ENCODE measurements around the gene TBC1D22A. TPM values are rescaled to one million over a fixed set of nuclear protein-coding genes. Genes with fewer than 3 reads are reported as not detected.

Gene TBC1D22A
- total RNA-seq, 3 donors from 2014 or later, result 19.0 to 23.6 (median 23.6) TPM

- Histone ChIP-seq H3K4me3 (no peak overlapping the region), H3K4me1 (peaks cover 0 to 23% of the 10 kb centered on the region in 2 donors), H3K27ac (no peak overlapping the region), H3K9me3 (no peaks in the 10 kb centered on the region), H3K36me3 (no peaks in the 10 kb centered on the region), H3K27me3 (no peaks in the 10 kb centered on the region)
- DNase-seq (ENCODE audit: low spot score in 2 of 2), result no peak
- intact Hi-C loops (cut with DNase I; ENCODE audit: low total_unique reads), result no loop called here
- TF ChIP-seq CTCF (IDR thresholded peaks at IDR 0.05), result no peak
- no peak for TF ChIP-seq POLR2AphosphoS5 (IDR thresholded peaks at IDR 0.05)
- no peak for TF ChIP-seq POLR2A (IDR thresholded peaks at IDR 0.05)
Measured at GRCh38 chr22:46776876-46777608, 14.6 kb downstream of the TBC1D22A start.

GRCh38 chr22:46777609-46777970, 15.1 kb downstream of the TBC1D22A start:
- intact Hi-C loops (cut with DNase I; ENCODE audit: low total_unique reads), result no loop called here
- Histone ChIP-seq H3K9me3 (no peaks in the 10 kb centered on the region), H3K27ac (no peak overlapping the region), H3K4me1 (peaks cover 0 to 23% of the 10 kb centered on the region in 2 donors), H3K4me3 (no peak overlapping the region), H3K27me3 (no peaks in the 10 kb centered on the region), H3K36me3 (no peaks in the 10 kb centered on the region)
- DNase-seq (ENCODE audit: low spot score in 2 of 2), result no peak
- TF ChIP-seq POLR2AphosphoS5 (IDR thresholded peaks at IDR 0.05) (no peak), POLR2A (IDR thresholded peaks at IDR 0.05) (no peak), CTCF (IDR thresholded peaks at IDR 0.05) (no peak)

GRCh38 chr22:46779023-46779422, 16.6 kb downstream of the TBC1D22A start:
- TF ChIP-seq CTCF (IDR thresholded peaks at IDR 0.05), result no peak
- no peak for TF ChIP-seq POLR2A (IDR thresholded peaks at IDR 0.05)
- no peak for TF ChIP-seq POLR2AphosphoS5 (IDR thresholded peaks at IDR 0.05)
- intact Hi-C loops (cut with DNase I; ENCODE audit: low total_unique reads), result no loop called here
- Histone ChIP-seq H3K9me3 (no peaks in the 10 kb centered on the region), H3K36me3 (no peaks in the 10 kb centered on the region), H3K27ac (no peak overlapping the region), H3K4me3 (no peak overlapping the region), H3K27me3 (no peaks in the 10 kb centered on the region), H3K4me1 (peaks cover 0 to 18% of the 10 kb centered on the region in 2 donors)
- DNase-seq (ENCODE audit: low spot score in 2 of 2), result no peak

- TF ChIP-seq POLR2AphosphoS5 (IDR thresholded peaks at IDR 0.05) (no peak), CTCF (IDR thresholded peaks at IDR 0.05) (no peak), POLR2A (IDR thresholded peaks at IDR 0.05) (no peak)
- intact Hi-C loops (cut with DNase I; ENCODE audit: low total_unique reads), result no loop called here
- Histone ChIP-seq H3K4me1 (peaks cover 0 to 14% of the 10 kb centered on the region in 2 donors), H3K36me3 (no peaks in the 10 kb centered on the region), H3K27me3 (no peaks in the 10 kb centered on the region), H3K27ac (no peak overlapping the region), H3K9me3 (no peaks in the 10 kb centered on the region), H3K4me3 (no peak overlapping the region)
- no peak for DNase-seq (ENCODE audit: low spot score in 2 of 2)
Measured at GRCh38 chr22:46779651-46780050, 17.2 kb downstream of the TBC1D22A start.

GRCh38 chr22:46780453-46780852, 18.0 kb downstream of the TBC1D22A start:
- no peak for DNase-seq (ENCODE audit: low spot score in 2 of 2)
- Histone ChIP-seq H3K9me3 (no peaks in the 10 kb centered on the region), H3K4me1 (peaks cover 0 to 8% of the 10 kb centered on the region in 2 donors), H3K36me3 (no peaks in the 10 kb centered on the region), H3K27ac (no peak overlapping the region), H3K27me3 (no peaks in the 10 kb centered on the region), H3K4me3 (no peak overlapping the region)
- TF ChIP-seq POLR2AphosphoS5 (IDR thresholded peaks at IDR 0.05) (no peak), CTCF (IDR thresholded peaks at IDR 0.05) (no peak)
- intact Hi-C loops (cut with DNase I; ENCODE audit: low total_unique reads), result no loop called here
